ENCODE measurements around the gene C6orf47. TPM values are rescaled to one million over a fixed set of nuclear protein-coding genes. Genes with fewer than 3 reads are reported as not detected.

Gene C6orf47
- total RNA-seq, 6 experiments from 2014 or later, result 13.4 to 16.2 (median 14.9) TPM

DNA sequence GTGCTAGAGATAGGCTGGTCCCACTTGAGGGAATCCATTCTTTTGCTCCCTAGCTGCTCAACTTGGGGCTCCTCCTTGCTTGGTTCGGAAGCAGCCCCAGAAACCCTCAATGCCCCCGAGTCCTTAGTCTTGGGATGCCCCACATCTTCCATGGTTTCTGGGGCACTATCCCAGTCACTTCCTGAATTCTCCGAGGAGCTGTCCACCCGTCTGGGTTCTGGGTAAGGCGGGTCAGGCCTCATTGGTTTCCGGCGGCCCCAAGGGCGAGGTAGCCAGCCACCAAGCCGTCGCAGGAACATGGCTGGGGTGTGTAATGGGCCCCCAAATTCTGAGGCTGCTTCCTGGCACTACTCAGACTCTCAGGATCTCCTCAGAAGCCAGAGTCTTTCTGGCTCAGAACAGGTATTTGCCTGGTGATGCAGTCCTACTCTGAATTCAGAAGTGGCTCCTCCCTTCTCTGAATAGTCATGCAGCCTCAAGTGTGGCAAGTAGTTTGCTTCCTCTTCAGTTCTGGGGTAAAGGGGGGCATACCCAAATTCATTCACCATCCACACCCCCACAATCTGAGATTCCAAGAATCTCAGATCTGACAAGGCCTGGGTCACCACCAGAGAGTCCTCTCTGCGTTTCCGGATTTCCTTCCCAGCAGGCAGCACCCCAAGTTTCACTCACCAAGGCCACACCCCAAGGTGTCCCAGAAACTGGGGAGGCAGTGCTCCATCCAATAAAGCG is 763 bp downstream of the C6orf47 start:
- TF ChIP-seq, protein P1, sequence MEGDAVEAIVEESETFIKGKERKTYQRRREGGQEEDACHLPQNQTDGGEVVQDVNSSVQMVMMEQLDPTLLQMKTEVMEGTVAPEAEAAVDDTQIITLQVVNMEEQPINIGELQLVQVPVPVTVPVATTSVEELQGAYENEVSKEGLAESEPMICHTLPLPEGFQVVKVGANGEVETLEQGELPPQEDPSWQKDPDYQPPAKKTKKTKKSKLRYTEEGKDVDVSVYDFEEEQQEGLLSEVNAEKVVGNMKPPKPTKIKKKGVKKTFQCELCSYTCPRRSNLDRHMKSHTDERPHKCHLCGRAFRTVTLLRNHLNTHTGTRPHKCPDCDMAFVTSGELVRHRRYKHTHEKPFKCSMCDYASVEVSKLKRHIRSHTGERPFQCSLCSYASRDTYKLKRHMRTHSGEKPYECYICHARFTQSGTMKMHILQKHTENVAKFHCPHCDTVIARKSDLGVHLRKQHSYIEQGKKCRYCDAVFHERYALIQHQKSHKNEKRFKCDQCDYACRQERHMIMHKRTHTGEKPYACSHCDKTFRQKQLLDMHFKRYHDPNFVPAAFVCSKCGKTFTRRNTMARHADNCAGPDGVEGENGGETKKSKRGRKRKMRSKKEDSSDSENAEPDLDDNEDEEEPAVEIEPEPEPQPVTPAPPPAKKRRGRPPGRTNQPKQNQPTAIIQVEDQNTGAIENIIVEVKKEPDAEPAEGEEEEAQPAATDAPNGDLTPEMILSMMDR (IDR thresholded peaks at IDR 0.05), result no peak
- Mint-ChIP-seq H3K4me3 (peak overlapping the region; percentile 96), H3K4me1 (ENCODE audit: low read depth) (peaks cover 67% of the 10 kb centered on the region), H3K9me3 (no peaks in the 10 kb centered on the region), H3K27ac (peak overlapping the region; percentile 83), H3K36me3 (ENCODE audit: low read depth) (peaks cover 45% of the 10 kb centered on the region), H3K27me3 (ENCODE audit: insufficient read depth) (no peaks in the 10 kb centered on the region; the same call in 1 of the 2 replicates)
- DNase-seq, result no peak

DNA sequence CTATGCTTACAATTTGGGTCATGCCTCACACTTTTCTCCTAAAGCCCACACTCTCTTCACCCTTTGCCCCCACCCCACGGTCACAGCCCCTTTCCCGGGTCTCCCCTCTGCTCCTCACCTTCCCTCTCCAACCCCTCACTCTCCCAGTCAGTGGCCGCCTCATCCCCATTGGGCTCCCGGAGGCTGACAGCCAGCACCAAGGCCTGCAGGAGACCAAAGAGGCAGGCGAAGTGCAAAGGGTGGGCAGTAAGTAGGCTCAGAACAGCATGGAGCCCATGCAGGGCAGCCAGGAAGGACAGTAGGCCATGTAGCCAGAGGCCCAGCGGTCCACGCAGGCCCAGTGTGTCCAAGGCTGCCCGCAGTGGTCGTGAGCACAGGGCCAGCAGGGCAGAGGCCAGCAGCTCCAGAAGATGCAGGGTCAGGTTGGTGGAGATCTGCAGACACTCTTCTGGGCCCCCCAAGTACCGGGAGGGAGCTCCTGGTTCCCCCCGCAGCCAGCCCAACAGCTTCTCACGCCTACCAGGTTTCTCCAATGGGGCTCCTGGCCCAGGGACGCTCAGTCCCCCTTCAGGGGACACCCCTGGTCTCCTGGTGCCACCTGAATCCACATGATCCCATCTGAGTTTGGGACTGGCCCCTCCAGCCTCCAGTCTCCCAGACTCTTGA is 1.5 kb downstream of the C6orf47 start:
- no peak for DNase-seq
- Mint-ChIP-seq H3K27ac (peak overlapping the region; percentile 83; the same call in 1 of the 2 replicates), H3K4me1 (ENCODE audit: low read depth) (peaks cover 60% of the 10 kb centered on the region), H3K27me3 (ENCODE audit: insufficient read depth) (no peaks in the 10 kb centered on the region; the same call in 1 of the 2 replicates), H3K4me3 (peak overlapping the region; percentile 96), H3K9me3 (no peaks in the 10 kb centered on the region), H3K36me3 (ENCODE audit: low read depth) (peaks cover 45% of the 10 kb centered on the region)
- TF ChIP-seq, protein P1 (IDR thresholded peaks at IDR 0.05), result no peak

GRCh38 chr6:31658158-31658688 is 2.4 kb downstream of the C6orf47 start:
- Mint-ChIP-seq H3K4me3 (peak overlapping the region; percentile 96), H3K27me3 (ENCODE audit: insufficient read depth) (no peaks in the 10 kb centered on the region; the same call in 1 of the 2 replicates), H3K9me3 (no peaks in the 10 kb centered on the region), H3K36me3 (ENCODE audit: low read depth) (peaks cover 38% of the 10 kb centered on the region), H3K4me1 (ENCODE audit: low read depth) (peaks cover 51% of the 10 kb centered on the region), H3K27ac (peak overlapping the region; percentile 45)
- TF ChIP-seq, protein P1 (IDR thresholded peaks at IDR 0.05), result no peak
- no peak for DNase-seq

DNA sequence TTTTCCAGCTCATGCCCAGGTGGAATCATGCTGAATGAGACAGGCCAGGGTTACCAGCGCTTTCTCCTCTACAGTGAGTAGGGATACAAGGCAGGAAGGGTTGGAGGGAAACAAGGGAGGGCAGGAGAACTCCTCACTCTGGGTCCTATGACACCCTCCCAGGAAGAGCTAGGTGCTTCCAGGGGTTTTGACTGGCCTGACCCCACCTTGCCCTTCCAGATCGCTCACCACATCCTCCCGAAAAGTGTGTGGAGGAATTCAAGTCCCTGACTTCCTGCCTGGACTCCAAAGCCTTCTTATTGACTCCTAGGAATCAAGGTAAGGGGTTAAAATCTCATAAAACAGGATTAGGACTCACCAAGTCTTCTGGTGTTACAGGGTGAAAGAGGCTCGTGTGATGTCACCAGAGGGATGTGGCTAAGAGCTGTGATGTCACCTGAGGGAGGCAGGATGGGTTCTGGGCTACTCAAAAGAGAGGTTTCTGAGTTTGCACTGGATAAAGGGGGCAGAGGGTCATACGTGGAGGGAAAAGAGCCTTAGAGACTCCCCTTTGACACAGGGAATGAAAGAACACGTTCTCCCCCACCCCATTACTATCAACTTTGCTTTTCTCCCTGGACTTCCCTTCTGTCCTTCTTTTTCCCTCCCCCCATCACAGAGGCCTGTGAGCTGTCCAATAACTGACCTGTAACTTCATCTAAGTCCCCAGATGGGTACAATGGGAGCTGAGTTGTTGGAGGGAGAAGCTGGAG is 3.0 kb downstream of the C6orf47 start:
- peaks cover 52% of the 10 kb centered on the region for H3K4me1 Mint-ChIP-seq (ENCODE audit: low read depth)
- DNase-seq, result no peak

More for the DNA sequence above, 3.0 kb downstream of the C6orf47 start:
- Mint-ChIP-seq H3K27me3 (ENCODE audit: insufficient read depth) (no peaks in the 10 kb centered on the region; the same call in none of the 2 replicates), H3K36me3 (ENCODE audit: low read depth) (peaks cover 36% of the 10 kb centered on the region), H3K9me3 (no peaks in the 10 kb centered on the region), H3K27ac (peak overlapping the region; percentile 47), H3K4me3 (peak overlapping the region; percentile 96)
- TF ChIP-seq, protein P1 (IDR thresholded peaks at IDR 0.05), result no peak

Measured in HFFc6 (cell line).